ENCODE results near the gene RYR3. TPM values are rescaled to one million over a fixed set of nuclear protein-coding genes. Genes with fewer than 3 reads are reported as not detected.

Gene RYR3
- total RNA-seq, 1 donor from 2014 or later, result 7.4 TPM

DNA sequence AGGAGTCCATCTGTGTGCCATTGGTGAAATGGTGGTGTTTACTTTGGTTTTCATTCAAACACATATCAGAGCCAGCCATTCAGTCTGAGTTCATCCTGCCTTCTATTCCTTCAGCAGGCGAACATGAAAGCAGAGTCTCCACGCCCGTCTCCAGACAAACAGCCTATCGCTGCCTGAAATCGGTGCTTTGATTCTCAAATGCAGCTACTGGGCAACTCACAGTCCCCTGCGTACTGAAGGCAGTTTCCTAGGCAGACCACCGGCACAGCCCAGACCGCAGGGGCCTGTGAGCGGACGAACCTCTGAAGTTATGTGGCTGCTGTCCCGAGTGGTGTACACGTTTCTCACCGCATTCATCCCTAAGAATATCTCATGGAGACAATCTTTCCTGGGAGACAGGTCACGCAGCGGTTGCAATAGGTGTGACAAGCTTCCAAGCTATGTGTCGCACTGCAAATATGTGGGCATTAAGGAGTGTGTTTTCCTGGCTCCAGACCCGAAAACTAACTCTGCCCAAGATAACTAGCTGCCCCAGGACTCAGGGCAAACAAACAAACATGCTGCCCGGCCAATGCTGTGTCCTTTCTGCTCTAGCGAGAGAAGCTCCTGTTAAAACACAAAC is 16.9 kb upstream of the RYR3 start:
- H3K9me3 Mint-ChIP-seq (ENCODE audit: unreplicated experiment), result no peaks in the 10 kb centered on the region
- H3K27ac Mint-ChIP-seq (ENCODE audit: unreplicated experiment), result no peak overlapping the region
- no peaks in the 10 kb centered on the region for H3K36me3 Mint-ChIP-seq (ENCODE audit: unreplicated experiment)
- no peak for DNase-seq
- H3K27me3 Mint-ChIP-seq (ENCODE audit: unreplicated experiment), result no peaks in the 10 kb centered on the region
- H3K4me1 Mint-ChIP-seq (ENCODE audit: low read depth, unreplicated experiment), result peaks cover 3% of the 10 kb centered on the region
- no peak overlapping the region for H3K4me3 Mint-ChIP-seq (ENCODE audit: unreplicated experiment)
- TF ChIP-seq, protein P1, sequence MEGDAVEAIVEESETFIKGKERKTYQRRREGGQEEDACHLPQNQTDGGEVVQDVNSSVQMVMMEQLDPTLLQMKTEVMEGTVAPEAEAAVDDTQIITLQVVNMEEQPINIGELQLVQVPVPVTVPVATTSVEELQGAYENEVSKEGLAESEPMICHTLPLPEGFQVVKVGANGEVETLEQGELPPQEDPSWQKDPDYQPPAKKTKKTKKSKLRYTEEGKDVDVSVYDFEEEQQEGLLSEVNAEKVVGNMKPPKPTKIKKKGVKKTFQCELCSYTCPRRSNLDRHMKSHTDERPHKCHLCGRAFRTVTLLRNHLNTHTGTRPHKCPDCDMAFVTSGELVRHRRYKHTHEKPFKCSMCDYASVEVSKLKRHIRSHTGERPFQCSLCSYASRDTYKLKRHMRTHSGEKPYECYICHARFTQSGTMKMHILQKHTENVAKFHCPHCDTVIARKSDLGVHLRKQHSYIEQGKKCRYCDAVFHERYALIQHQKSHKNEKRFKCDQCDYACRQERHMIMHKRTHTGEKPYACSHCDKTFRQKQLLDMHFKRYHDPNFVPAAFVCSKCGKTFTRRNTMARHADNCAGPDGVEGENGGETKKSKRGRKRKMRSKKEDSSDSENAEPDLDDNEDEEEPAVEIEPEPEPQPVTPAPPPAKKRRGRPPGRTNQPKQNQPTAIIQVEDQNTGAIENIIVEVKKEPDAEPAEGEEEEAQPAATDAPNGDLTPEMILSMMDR (IDR thresholded peaks at IDR 0.05; ENCODE audit: partially characterized antibody, unreplicated experiment), result no peak

DNA sequence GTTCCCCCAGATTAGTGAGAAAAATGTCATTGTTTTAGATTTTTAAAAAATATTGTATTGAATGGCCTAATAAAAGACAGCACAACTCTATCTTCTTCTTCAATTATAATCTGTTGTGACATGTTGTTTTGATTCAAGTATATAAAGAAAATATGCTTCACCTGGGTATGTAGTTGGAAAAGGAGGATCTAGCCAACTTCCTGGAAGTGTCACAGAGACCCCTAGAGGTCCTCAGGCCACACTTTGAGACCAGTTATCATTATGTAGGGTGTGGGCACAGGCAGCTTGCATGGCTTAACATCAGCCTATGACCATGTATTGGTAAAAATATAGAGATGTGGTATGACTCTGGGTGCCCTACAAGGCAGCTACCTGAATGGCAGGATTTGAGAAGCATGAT is 14.7 kb upstream of the RYR3 start:
- TF ChIP-seq, protein P1 (IDR thresholded peaks at IDR 0.05; ENCODE audit: partially characterized antibody, unreplicated experiment), result no peak
- H3K27me3 Mint-ChIP-seq (ENCODE audit: unreplicated experiment), result no peaks in the 10 kb centered on the region
- peaks cover 3% of the 10 kb centered on the region for H3K4me1 Mint-ChIP-seq (ENCODE audit: low read depth, unreplicated experiment)
- H3K4me3 Mint-ChIP-seq (ENCODE audit: unreplicated experiment), result no peak overlapping the region
- DNase-seq, result no peak
- no peak overlapping the region for H3K27ac Mint-ChIP-seq (ENCODE audit: unreplicated experiment)
- no peaks in the 10 kb centered on the region for H3K9me3 Mint-ChIP-seq (ENCODE audit: unreplicated experiment)
- H3K36me3 Mint-ChIP-seq (ENCODE audit: unreplicated experiment), result no peaks in the 10 kb centered on the region

DNA sequence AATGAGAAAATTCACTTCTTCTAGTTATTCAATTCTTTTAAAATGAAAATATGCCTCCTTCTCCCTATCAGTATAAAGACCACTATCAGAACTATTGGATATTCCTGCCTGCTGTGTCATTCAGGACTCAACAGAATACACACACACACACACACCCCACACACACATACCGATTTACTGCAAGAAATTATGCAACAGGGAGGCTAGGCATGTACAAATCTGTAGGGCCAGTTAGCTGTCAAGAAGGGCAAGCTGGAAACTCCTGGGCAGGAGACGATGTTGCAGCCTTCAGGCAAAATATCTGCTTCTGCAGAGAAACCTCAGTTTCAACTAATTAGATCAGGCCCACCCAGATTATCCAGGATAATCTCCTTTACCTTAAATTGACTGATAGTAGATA is 13.9 kb upstream of the RYR3 start:
- Mint-ChIP-seq H3K27me3 (ENCODE audit: unreplicated experiment) (no peaks in the 10 kb centered on the region), H3K4me3 (ENCODE audit: unreplicated experiment) (no peak overlapping the region), H3K4me1 (ENCODE audit: low read depth, unreplicated experiment) (peaks cover 3% of the 10 kb centered on the region), H3K27ac (ENCODE audit: unreplicated experiment) (no peak overlapping the region), H3K9me3 (ENCODE audit: unreplicated experiment) (no peaks in the 10 kb centered on the region), H3K36me3 (ENCODE audit: unreplicated experiment) (no peaks in the 10 kb centered on the region)
- TF ChIP-seq, protein P1 (IDR thresholded peaks at IDR 0.05; ENCODE audit: partially characterized antibody, unreplicated experiment), result no peak
- no peak for DNase-seq

DNA sequence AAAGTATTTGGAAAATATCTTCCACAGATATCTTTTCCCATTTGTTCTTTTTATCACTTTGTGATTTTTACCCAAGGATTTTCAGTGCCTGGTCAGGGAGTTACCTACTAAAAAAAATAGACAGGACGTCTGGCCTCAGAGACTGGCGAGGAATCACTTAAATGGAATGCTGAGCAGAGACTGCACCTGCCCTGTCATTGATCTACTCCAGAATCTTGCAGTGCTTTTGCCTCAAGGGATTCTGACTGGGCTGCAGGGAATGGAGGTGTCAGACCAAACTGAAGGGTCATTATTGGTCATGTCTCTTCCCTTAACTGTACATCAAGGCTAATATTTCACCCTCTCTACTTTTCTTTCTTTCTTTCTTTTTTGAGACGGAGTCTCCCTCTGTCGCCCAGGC is 12.1 kb upstream of the RYR3 start:
- no peak overlapping the region for H3K4me3 Mint-ChIP-seq (ENCODE audit: unreplicated experiment)

DNA sequence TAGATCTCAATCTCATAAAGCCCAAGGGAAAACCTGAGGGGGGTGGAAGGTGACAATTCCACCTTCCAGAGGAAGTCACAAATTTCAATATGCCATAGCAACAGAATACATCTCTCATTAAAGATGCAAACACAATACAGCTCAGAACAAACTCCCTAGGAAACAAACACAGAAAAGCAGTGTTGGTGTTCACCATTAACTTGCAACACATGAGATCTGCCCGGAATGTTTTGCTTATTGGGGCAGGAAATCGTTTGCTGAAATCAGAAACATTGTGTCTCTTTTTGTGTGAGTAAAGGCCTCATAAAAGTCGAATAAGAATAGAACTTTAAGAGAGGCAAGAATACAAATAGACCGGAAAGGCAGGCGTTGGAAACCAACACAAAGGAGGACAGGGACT is 5.8 kb upstream of the RYR3 start:
- H3K27me3 Mint-ChIP-seq (ENCODE audit: unreplicated experiment), result peaks cover 2% of the 10 kb centered on the region

More for the DNA sequence above, 12.1 kb upstream of the RYR3 start:
- no peaks in the 10 kb centered on the region for H3K27me3 Mint-ChIP-seq (ENCODE audit: unreplicated experiment)
- no peak for DNase-seq
- H3K9me3 Mint-ChIP-seq (ENCODE audit: unreplicated experiment), result no peaks in the 10 kb centered on the region
- TF ChIP-seq, protein P1 (IDR thresholded peaks at IDR 0.05; ENCODE audit: partially characterized antibody, unreplicated experiment), result no peak
- H3K36me3 Mint-ChIP-seq (ENCODE audit: unreplicated experiment), result peaks cover 6% of the 10 kb centered on the region
- H3K4me1 Mint-ChIP-seq (ENCODE audit: low read depth, unreplicated experiment), result peaks cover 3% of the 10 kb centered on the region
- H3K27ac Mint-ChIP-seq (ENCODE audit: unreplicated experiment), result no peak overlapping the region

More for the DNA sequence above, 5.8 kb upstream of the RYR3 start:
- no peak overlapping the region for H3K4me3 Mint-ChIP-seq (ENCODE audit: unreplicated experiment)
- H3K9me3 Mint-ChIP-seq (ENCODE audit: unreplicated experiment), result peaks cover 1% of the 10 kb centered on the region
- no peaks in the 10 kb centered on the region for H3K4me1 Mint-ChIP-seq (ENCODE audit: low read depth, unreplicated experiment)
- peaks cover 6% of the 10 kb centered on the region for H3K36me3 Mint-ChIP-seq (ENCODE audit: unreplicated experiment)
- DNase-seq, result no peak
- H3K27ac Mint-ChIP-seq (ENCODE audit: unreplicated experiment), result no peak overlapping the region
- TF ChIP-seq, protein P1 (IDR thresholded peaks at IDR 0.05; ENCODE audit: partially characterized antibody, unreplicated experiment), result no peak
